Gastroesophageal sphincter (tissue), 4 donors: Measurements from ENCODE around the gene C22orf15. TPM values are rescaled to one million over a fixed set of nuclear protein-coding genes. Genes with fewer than 3 reads are reported as not detected.
A peak's percentile ranks its signal among the peaks of the same experiment; 100 is the strongest.

ENCODE experiments used
- ATAC-seq: fragments of 150-250 bp; one replicate; pipeline ENCODE4 v1.9.1; 2016; ENCODE audit warnings: mild to moderate bottlenecking, moderate library complexity
- H3K27ac ChIP-seq, 4 donors: fragments of 200-600 bp; sonication (generic) in 3 of 4; 1 replicate in 3 of 4; 2 replicates in 1 of 4; pipeline ENCODE4 v1.5.1; 2016 to 2019
- H3K27me3 ChIP-seq: fragments of 200-600 bp; sonication (generic); one replicate; pipeline ENCODE4 v1.5.1; 2019
- H3K36me3 ChIP-seq, 2 donors: fragments of 200-600 bp; sonication (generic); one replicate each; pipeline ENCODE4 v1.5.1; 2019; ENCODE audit warnings: control low read depth in 1 of 2
- H3K4me1 ChIP-seq, 3 donors: fragments of 200-600 bp; sonication (generic); 1 replicate in 2 of 3; 2 replicates in 1 of 3; pipeline ENCODE4 v1.5.1; 2016 to 2019; ENCODE audit warnings: control low read depth in 2 of 3
- H3K4me3 ChIP-seq, 2 donors: fragments of 200-600 bp; sonication (generic); one replicate each; pipeline ENCODE4 v1.5.1; 2019; ENCODE audit warnings: mild to moderate bottlenecking in 1 of 2, moderate library complexity in 1 of 2
- H3K9me3 ChIP-seq, 3 donors: fragments of 200-600 bp; sonication (generic); one replicate each; pipeline ENCODE4 v1.5.1; 2017 to 2019; ENCODE audit warnings: control low read depth in 2 of 3
- CTCF ChIP-seq, 4 experiments: fragments of 200-600 bp in 2 of 4; fragments of 450-650 bp in 2 of 4; sonication (generic) in 1 of 4; IDR thresholded peaks; one replicate each; pipeline ENCODE4 v1.5.1; 2017 to 2019; ENCODE audit warnings: antibody characterized with exemption in 4 of 4, mild to moderate bottlenecking in 2 of 4, moderate library complexity in 2 of 4
- EP300 ChIP-seq: sonication (generic); formaldehyde crosslinking; IDR thresholded peaks from one replicate; pipeline ENCODE4 v1.6.1; 2017; ENCODE audit warnings: antibody characterized with exemption, mild to moderate bottlenecking
- POLR2A ChIP-seq, 2 donors: fragments of 450-650 bp; IDR thresholded peaks; one replicate each; pipeline ENCODE4 v1.6.1; 2017; ENCODE audit warnings: antibody characterized with exemption in 2 of 2, mild to moderate bottlenecking in 2 of 2, moderate library complexity in 1 of 2
- POLR2AphosphoS5 ChIP-seq: sonication (generic); formaldehyde crosslinking; IDR thresholded peaks from one replicate; pipeline ENCODE4 v1.6.1; 2017; ENCODE audit warnings: antibody characterized with exemption
- WGBS, 2 donors: methylation state at CpG; one replicate each; pipeline ENCODE4 v1.1.5; 2018; ENCODE audit warnings: low coverage in 1 of 2; 5-methylcytosine and 5-hydroxymethylcytosine counted together
- total RNA-seq, 4 donors: library from RNA; depleted of rRNA; stranded (reverse); fragments of >200 nt; gene quantifications; one replicate each; pipeline ENCODE4 v1.1.0, GENCODE V29; 2016

Gene C22orf15
- total RNA-seq, 4 donors from 2014 or later: 0.54 to 0.81 TPM; not detected in 2

GRCh38 chr22:23716811-23717801 lies 45.7 kb upstream of the C22orf15 start:
- peaks cover 0 to 31% of the 10 kb centered on the region in 2 donors for H3K36me3 ChIP-seq
- TF ChIP-seq EP300: no peak
- peak; percentile 55 to 70 for TF ChIP-seq POLR2A (IDR thresholded peaks at IDR 0.05)
- TF ChIP-seq POLR2AphosphoS5: peak; percentile 89
- no peak for TF ChIP-seq CTCF (IDR thresholded peaks at IDR 0.05)
- H3K4me3 ChIP-seq: peak overlapping the region; percentile 64 to 91
- H3K27me3 ChIP-seq: no peaks in the 10 kb centered on the region
- 0 to 11% methylated on average over 6 to 13 of the region's 84 CpGs for WGBS, 2 donors
- peaks cover 0 to 23% (median 8%) of the 10 kb centered on the region in 3 donors for H3K4me1 ChIP-seq
- H3K27ac ChIP-seq: peak overlapping the region; percentile 26 to 84 (median 82)
- ATAC-seq: peak; percentile 96
- no peaks in the 10 kb centered on the region for H3K9me3 ChIP-seq

GRCh38 chr22:23718371-23719165 lies 44.2 kb upstream of the C22orf15 start:
- no peaks in the 10 kb centered on the region for H3K9me3 ChIP-seq
- no peak for TF ChIP-seq POLR2AphosphoS5
- TF ChIP-seq CTCF (IDR thresholded peaks at IDR 0.05): no peak
- TF ChIP-seq POLR2A (IDR thresholded peaks at IDR 0.05): no peak
- no peak for TF ChIP-seq EP300
- H3K27ac ChIP-seq: no peak overlapping the region
- H3K36me3 ChIP-seq: peaks cover 0 to 16% of the 10 kb centered on the region in 2 donors
- ATAC-seq: no peak
- peaks cover 0 to 23% (median 8%) of the 10 kb centered on the region in 3 donors for H3K4me1 ChIP-seq
- 77 to 84% methylated on average over 8 to 15 of the region's 17 CpGs for WGBS, 2 donors
- H3K4me3 ChIP-seq: no peak overlapping the region
- no peaks in the 10 kb centered on the region for H3K27me3 ChIP-seq

- no peak for ATAC-seq
- Histone ChIP-seq H3K27me3 (no peaks in the 10 kb centered on the region), H3K4me3 (no peak overlapping the region), H3K36me3 (no peaks in the 10 kb centered on the region), H3K9me3 (no peaks in the 10 kb centered on the region), H3K4me1 (peaks cover 0 to 16% (median 8%) of the 10 kb centered on the region in 3 donors), H3K27ac (no peak overlapping the region)
- no peak for TF ChIP-seq CTCF (IDR thresholded peaks at IDR 0.05)
- TF ChIP-seq POLR2A (IDR thresholded peaks at IDR 0.05): no peak
- no peak for TF ChIP-seq POLR2AphosphoS5
- TF ChIP-seq EP300: no peak
- WGBS, 2 donors: 34 to 49% methylated on average over 5 of the region's 6 CpGs
These were observed 41.9 kb upstream of the C22orf15 start for GRCh38 chr22:23720855-23721254.

GRCh38 chr22:23722160-23722559 lies 40.6 kb upstream of the C22orf15 start:
- Histone ChIP-seq H3K27me3 (no peaks in the 10 kb centered on the region), H3K27ac (no peak overlapping the region), H3K4me1 (peaks cover 0 to 5% (median 4%) of the 10 kb centered on the region in 3 donors), H3K4me3 (no peak overlapping the region), H3K9me3 (no peaks in the 10 kb centered on the region), H3K36me3 (no peaks in the 10 kb centered on the region)
- 38% methylated on average over 1 to 3 of the region's 4 CpGs for WGBS, 2 donors
- ATAC-seq: no peak
- TF ChIP-seq POLR2AphosphoS5: no peak
- no peak for TF ChIP-seq EP300
- no peak for TF ChIP-seq CTCF (IDR thresholded peaks at IDR 0.05)
- TF ChIP-seq POLR2A (IDR thresholded peaks at IDR 0.05): no peak
